ENCODE measurements around the gene LRPAP1.
"Not testable (repeated sequence)": the region's sequence is repeated elsewhere in the genome, so short reads cannot be mapped to it uniquely, and the experiment has no call there.

LRPAP1 gene

GRCh38 chr4:3559381-3560290 lies 27.4 kb upstream of the LRPAP1 start:
- not testable (repeated sequence) for DNase-seq

GRCh38 chr4:3558514-3558836 lies 26.3 kb upstream of the LRPAP1 start:
- DNase-seq, result not testable (repeated sequence)

DNA sequence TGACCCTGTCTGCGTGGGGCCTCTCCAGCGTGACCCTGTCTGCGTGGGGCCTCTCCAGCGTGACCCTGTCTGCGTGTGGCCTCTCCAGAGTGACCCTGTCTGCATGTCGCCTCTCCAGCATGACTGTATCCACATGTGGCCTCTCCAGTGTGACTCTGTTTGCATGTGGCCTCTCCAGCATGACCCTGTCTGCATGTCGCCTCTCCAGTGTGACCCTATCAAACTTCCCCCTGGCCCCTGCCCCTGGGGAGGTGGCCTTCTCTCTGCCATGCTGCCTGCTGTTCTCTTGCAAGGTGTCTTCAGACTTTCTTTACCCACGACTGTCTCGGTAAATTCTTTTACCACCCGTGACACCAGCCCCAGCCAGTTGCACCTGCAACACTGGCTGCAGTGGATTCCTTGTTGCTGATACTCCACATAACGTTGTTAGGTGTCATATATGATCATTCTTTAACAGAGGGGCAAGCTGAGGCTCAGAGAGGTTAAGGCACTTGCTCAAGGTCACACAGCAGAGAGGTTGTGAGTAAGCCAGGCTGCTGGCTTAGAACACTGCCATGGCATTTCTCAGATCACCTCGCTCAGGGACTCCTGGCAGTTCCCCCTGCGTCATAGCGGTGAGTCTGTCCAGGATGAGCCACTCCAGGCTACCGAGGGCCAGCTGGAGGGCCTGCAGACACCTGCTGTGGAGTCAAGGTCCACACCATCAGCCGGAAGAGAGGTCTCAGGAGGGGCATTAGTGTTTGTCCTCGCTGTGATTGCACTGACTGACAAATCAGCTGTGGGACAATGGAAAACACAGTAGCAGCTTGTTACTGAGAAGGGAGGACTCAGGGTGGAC lies 25.7 kb upstream of the LRPAP1 start:
- DNase-seq, result not testable (repeated sequence)

- DNase-seq, result not testable (repeated sequence)
Observed at GRCh38 chr4:3557088-3557492, 24.9 kb upstream of the LRPAP1 start.

DNA sequence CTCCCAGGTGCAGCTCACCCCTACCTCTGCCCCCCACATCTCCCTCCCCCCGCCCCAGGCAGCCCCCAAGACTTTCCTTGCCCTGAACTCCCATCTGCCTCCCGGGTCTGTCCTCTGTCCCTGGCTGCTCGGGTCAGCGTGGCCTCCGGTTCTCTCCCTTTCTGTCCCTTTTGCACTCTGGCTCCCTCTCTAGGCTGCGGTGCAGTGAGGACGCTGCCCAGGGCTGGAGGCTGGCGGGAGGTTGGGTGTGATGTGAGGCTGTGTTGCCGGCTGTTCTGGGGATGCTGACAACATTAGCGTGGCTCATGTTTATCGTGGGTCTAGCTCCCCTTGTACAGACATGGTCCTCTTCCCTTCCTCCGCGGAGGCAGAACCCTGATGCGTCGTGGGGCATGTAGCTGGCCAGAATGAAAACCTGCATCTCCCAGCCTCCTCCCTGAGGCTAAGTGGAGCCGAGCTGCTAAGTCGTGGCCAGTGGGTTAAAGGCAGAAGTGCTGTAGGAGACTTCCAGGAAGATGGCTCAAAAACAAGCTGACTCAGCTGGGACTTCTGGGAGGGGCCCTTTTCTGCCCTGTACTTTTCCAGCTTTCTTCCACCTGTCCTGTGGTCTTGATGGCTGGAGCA lies 24.1 kb upstream of the LRPAP1 start:
- DNase-seq, result not testable (repeated sequence)

DNA sequence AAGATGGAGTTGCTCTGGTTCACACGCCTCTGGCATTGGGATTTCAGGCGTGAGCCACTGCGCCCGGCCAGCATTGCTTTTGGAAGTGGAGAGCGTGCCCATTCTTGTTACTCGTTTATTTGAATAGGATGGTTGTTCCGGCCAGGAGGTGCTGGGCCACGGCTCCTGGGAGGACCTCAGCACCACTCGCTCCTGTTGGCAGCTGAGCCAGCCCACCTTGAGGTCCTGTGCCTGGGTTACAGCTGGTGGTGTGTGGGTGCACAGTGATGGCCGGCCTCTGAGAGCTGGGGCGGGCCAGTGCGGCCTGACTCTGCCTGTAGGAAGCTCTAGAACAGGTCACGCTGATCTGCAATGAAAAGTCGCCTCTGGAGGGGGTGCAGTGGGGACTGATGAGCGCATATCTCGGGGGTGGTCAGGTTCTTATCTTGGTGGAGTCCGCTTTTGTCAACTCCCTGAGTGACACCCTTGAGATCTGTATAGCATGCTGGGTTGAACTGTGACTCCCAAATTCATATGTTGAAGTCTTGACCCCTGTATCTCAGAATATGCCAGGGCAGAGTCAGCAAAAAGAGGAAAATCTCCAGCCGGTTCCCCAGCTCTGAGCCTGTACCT lies 23.3 kb upstream of the LRPAP1 start:
- not testable (repeated sequence) for DNase-seq

DNA sequence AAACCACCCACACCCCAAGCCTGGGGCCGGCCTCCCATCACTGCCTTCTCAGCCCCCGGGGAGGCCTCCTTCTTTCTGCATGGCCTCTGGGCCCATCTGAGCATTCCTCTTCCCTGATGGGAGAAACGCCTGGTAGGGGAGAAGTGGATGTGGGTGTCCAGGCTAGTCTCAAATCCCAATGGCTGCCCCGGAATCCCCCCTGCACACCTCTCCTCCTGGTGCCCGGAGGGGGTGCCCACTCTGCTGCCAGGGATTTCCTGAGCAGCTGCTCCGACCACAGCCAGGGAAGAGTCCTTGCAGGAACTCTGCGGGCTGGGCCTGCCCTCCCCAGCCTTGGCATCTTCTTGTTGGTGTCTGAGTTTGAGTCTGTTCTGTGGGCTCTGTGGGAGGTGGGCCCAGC lies 19.1 kb upstream of the LRPAP1 start:
- not testable (repeated sequence) for DNase-seq

DNA sequence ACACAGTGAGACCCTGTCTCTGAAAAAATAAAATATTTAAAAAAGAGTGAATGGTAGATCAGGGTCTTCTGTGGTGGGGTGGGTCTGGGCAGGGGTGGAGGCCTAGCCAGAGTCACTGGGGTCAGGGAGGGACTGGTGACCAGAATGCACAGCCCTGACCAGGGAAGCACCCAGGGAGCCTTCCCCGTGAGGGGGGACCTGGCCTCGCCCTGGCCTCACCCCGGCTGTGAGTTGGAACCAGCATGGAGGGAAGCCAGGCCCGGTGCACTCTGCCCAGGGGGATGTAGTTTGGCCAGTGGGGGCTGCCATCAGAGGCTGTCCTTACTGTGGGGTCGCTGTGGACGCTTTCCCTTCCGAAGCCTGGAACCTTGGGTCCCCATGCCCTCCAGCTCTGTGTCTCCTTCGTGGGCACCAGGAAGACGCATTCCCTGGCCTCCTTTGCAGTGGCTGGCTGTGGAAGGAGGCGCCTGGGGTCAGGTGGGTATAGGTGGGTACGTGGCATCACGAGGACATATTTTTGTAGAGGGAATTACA lies 18.6 kb upstream of the LRPAP1 start:
- DNase-seq, result not testable (repeated sequence)

DNA sequence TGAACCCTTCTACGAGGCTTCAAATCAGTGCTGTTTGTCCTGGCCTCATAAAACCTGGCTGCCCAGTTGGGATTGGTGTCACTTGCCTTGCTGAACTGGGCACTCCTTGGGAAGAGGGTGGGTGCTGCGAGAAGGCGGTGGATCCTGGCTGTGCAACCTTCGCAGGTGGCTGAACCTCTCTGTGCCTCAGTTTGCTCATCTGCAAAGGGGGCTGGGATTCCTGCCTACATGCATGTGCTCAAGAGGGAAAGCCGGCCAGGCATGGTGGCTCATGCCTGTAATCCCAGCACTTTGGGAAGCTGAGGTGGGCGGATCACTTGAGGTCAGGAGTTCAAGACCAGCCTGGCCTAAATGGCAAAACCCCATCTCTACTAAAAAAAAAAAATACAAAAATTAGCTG lies 17.8 kb upstream of the LRPAP1 start:
- DNase-seq, result not testable (repeated sequence)

GRCh38 chr4:3549694-3550001 lies 17.4 kb upstream of the LRPAP1 start:
- DNase-seq, result not testable (repeated sequence)

DNA sequence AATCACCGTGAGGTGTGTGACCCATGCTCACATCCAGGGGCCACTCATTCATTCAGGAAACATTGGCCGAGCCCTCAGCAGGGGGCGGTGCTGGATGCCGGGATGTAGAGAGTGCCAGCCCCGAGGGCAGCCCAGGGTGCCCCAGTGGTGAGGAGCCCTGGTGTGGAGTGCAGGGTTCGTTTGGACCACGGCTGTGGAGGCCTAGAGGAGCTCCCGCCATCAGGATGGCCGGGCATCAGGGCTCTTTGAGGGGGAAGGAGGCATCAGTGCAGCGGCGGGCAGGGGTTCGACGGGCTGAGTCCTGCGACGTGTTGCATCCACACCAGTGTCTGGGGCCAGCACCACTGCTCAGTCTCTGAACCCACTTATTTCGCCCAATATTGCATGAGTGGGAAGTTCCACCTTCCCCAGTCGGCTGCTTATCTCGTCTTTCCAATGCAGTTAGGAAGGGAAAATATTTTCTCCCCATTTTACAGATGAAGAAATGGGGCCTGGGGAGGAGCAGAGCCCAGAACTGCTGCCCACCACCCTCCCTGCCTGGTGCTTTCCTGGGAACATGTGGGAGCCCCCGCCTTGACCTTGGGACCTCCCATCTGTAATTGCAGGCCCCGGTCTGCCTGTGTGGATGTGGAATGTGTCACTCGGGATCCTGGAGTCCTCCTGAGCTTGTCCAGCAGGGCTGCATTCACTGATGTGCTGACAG lies 16.9 kb upstream of the LRPAP1 start:
- DNase-seq, result not testable (repeated sequence)

GRCh38 chr4:3546721-3547120 lies 14.5 kb upstream of the LRPAP1 start:
- not testable (repeated sequence) for DNase-seq

- DNase-seq, result not testable (repeated sequence)
Observed at GRCh38 chr4:3545351-3545750, 13.1 kb upstream of the LRPAP1 start.

- DNase-seq, result not testable (repeated sequence)
Observed at GRCh38 chr4:3544259-3545025, 12.2 kb upstream of the LRPAP1 start.

GRCh38 chr4:3543415-3543814 lies 11.2 kb upstream of the LRPAP1 start:
- DNase-seq, result not testable (repeated sequence)

GRCh38 chr4:3538906-3539305 lies 6.7 kb upstream of the LRPAP1 start:
- not testable (repeated sequence) for DNase-seq

DNA sequence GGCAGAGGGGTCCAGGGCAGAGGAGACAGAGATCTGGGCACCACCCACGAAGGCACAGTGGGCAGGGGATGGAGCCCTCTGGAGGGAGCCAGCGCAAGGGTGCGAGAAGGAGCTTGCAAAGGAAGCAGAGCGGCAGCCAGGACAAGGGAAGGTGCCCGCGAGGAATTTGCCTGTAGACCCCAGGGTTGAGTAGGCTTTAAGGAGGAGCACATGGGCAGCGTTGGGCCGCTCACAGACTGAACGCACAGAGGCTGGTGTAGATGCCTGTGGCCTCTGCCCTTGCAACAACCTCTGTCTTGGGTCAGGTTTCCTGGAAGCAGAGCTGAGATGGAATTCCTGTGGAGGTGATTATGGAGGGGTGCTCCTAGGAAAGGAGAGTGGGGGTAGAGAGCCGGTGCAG lies 3.6 kb upstream of the LRPAP1 start:
- DNase-seq, result not testable (repeated sequence)

DNA sequence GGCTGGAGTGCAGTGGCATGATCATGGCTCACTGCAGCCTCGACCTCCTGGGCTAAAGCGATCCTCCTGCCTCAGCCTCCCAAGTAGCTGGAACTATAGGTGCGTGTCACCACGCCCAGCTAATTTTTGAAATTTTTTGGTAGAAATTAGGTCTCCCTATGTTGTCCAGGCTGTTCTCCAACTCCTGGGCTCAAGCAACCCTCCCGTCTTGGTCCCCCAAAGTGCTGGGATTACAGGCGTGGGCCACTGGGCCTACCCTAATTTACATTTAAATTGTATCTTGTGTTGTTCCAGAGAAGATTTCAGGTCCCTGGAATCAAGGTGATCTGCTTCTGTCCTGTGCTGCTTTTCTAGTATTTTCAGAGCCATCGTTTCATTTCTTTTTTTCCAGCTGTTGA lies 1.2 kb upstream of the LRPAP1 start:
- DNase-seq, result no peak

GRCh38 chr4:3532751-3533422 lies 665 bp upstream of the LRPAP1 start:
- no peak for DNase-seq

DNA sequence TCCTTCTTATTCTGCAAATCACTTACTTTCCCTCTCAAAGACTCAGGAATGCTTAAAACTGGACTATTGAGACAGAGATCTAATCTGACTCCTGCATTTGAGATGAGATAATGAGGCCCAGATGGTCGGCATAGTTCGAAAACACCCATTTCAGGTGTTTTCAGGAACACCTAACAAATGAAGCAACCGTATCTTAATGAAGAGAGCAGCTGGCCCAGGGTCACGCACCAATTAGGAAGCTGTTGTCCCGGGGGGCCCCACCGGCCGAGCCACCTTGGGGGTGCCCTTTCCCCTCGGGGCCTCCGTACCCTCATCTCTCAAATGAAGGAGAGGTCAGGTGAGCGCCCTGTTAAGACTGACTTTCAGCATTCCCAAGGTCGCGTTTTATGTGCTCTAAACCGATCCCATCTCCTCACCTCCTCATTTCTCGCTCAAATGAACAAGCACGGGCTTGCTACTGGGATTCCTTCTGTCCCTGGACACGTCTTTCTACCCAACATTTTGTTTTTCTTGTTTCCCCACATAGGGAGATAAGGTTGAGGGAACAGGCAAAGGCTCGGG lies 824 bp downstream of the LRPAP1 start:
- DNase-seq, result no peak
